H1 (cell line): Measurements from ENCODE around the gene BMX. TPM values are rescaled to one million over a fixed set of nuclear protein-coding genes. Genes with fewer than 3 reads are reported as not detected.

Experiments used
- CTCF ChIA-PET: fragments of 300-600 bp; sonication (Branson Sonifier 250); formaldehyde crosslinking; loops from one replicate; lab custom pipeline; 2021; ENCODE audit not compliant: partially characterized antibody; lab: Charles Lee
- POLR2A ChIA-PET: fragments of 300-600 bp; sonication (Branson Sonifier 250); formaldehyde crosslinking; loops from one replicate; lab custom pipeline; 2021; ENCODE audit warnings: inconsistent platforms; ENCODE audit not compliant: partially characterized antibody; lab: Charles Lee
- DNase-seq, 2 experiments: peaks; one replicate each; pipeline versions ENCODE4 v3.0.0 to v3.0.0-alpha.2; 2010 to 2022; ENCODE audit warnings: low spot score in 2 of 2, low read depth in 1 of 2, mixed read lengths in 1 of 2
- FAIRE-seq: peaks from 2 replicates; lab custom pipeline; 2011; peaks lifted over from hg19 to GRCh38; lab: Jason Lieb, UNC
- H2AFZ ChIP-seq: 2 replicates; pipeline ENCODE4 v1.8.1; 2012; ENCODE audit warnings: low read length, inconsistent platforms
- H2AK5ac ChIP-seq: 2 replicates; pipeline ENCODE4 v1.6.1; 2013; ENCODE audit warnings: low read depth, low read length
- H2BK120ac ChIP-seq: replicated peaks from 2 replicates; pipeline ENCODE3; 2013; ENCODE audit warnings: low read depth, low read length, inconsistent platforms
- H2BK12ac ChIP-seq: 2 replicates; pipeline ENCODE4 v1.6.1; 2013; ENCODE audit warnings: low read depth, low read length
- H2BK15ac ChIP-seq: 2 replicates; pipeline ENCODE4 v1.6.1; 2013; ENCODE audit warnings: low read length
- H2BK20ac ChIP-seq: 2 replicates; pipeline ENCODE4 v1.6.1; 2013; ENCODE audit warnings: low read length
- H2BK5ac ChIP-seq: 2 replicates; pipeline ENCODE4 v1.6.1; 2013; ENCODE audit warnings: low read depth, low read length
- H3K14ac ChIP-seq: 2 replicates; pipeline ENCODE4 v1.6.1; 2013; ENCODE audit warnings: inconsistent platforms; ENCODE audit not compliant: insufficient read length
- H3K18ac ChIP-seq: 2 replicates; pipeline ENCODE4 v1.6.1; 2013; ENCODE audit warnings: low read length; ENCODE audit errors: extremely low read depth
- H3K23ac ChIP-seq: 2 replicates; pipeline ENCODE4 v1.6.1; 2013; ENCODE audit warnings: inconsistent platforms; ENCODE audit not compliant: insufficient read length
- H3K23me2 ChIP-seq: 2 replicates; pipeline ENCODE4 v1.6.1; 2013; ENCODE audit warnings: low read depth, low read length
- H3K27ac ChIP-seq: 2 replicates; pipeline ENCODE4 v1.6.1; 2011; ENCODE audit warnings: low read depth, low read length, inconsistent platforms
- H3K27me3 ChIP-seq, 4 experiments: replicated peaks in 1 of 4; 1 replicate in 1 of 4; 2 replicates in 3 of 4; pipeline versions ENCODE4 v1.6.1 to v1.8.1; 2011 to 2013; ENCODE audit warnings: low read length in 3 of 4, mild to moderate bottlenecking in 3 of 4, inconsistent platforms in 2 of 4, mixed read lengths in 2 of 4, moderate library complexity in 1 of 4; ENCODE audit not compliant: control insufficient read depth in 3 of 4, insufficient read depth in 3 of 4; ENCODE audit errors: extremely low read depth in 1 of 4
- H3K36me3 ChIP-seq, 4 experiments: 2 replicates each; pipeline versions ENCODE4 v1.6.1 to v1.8.1; 2011 to 2013; ENCODE audit warnings: mild to moderate bottlenecking in 4 of 4, low read length in 3 of 4, moderate library complexity in 2 of 4, control low read depth in 1 of 4, inconsistent platforms in 1 of 4; ENCODE audit not compliant: insufficient read depth in 4 of 4, control insufficient read depth in 2 of 4
- H3K4ac ChIP-seq: replicated peaks from 2 replicates; pipeline ENCODE3; 2013; ENCODE audit warnings: low read length, low read depth, mixed read lengths, inconsistent platforms; ENCODE audit not compliant: insufficient read length
- H3K4me1 ChIP-seq, 4 experiments: replicated peaks in 1 of 4; 1 replicate in 1 of 4; 2 replicates in 3 of 4; pipeline versions ENCODE4 v1.6.1 to v1.8.1; 2011 to 2013; ENCODE audit warnings: low read length in 3 of 4, inconsistent platforms in 2 of 4, mixed read lengths in 1 of 4; ENCODE audit not compliant: insufficient read depth in 4 of 4, control insufficient read depth in 3 of 4
- H3K4me2 ChIP-seq, 2 experiments: 2 replicates each; pipeline versions ENCODE4 v1.6.1 to v1.8.1; 2011 to 2013; ENCODE audit warnings: low read depth in 2 of 2, low read length in 2 of 2, control low read depth in 1 of 2, inconsistent platforms in 1 of 2, mild to moderate bottlenecking in 1 of 2; ENCODE audit not compliant: insufficient read depth in 1 of 2
- H3K4me3 ChIP-seq, 4 experiments: fragments of 200-600, 300-600 bp in 1 of 4; sonication (generic), shearing (Covaris generic), sonication (Bioruptor Twin) in 1 of 4; 2 replicates each; pipeline versions ENCODE4 v1.5.1 to v1.8.1; 2011 to 2016; ENCODE audit warnings: low read length in 4 of 4, low read depth in 3 of 4, control low read depth in 2 of 4, inconsistent platforms in 2 of 4, mild to moderate bottlenecking in 2 of 4, mixed read lengths in 1 of 4, moderate library complexity in 1 of 4; ENCODE audit not compliant: insufficient read depth in 2 of 4; ENCODE audit errors: extremely low read depth in 1 of 4
- H3K56ac ChIP-seq: replicated peaks from 2 replicates; pipeline ENCODE3; 2013; ENCODE audit warnings: low read depth, mild to moderate bottlenecking, mixed read lengths, low read length, inconsistent platforms; ENCODE audit not compliant: insufficient read length
- H3K79me1 ChIP-seq: 2 replicates; pipeline ENCODE4 v1.6.1; 2013; ENCODE audit warnings: low read depth, low read length, control low read depth
- H3K79me2 ChIP-seq, 2 experiments: 2 replicates each; pipeline versions ENCODE4 v1.6.1 to v1.8.1; 2012 to 2013; ENCODE audit warnings: low read length in 2 of 2, mild to moderate bottlenecking in 2 of 2, inconsistent platforms in 1 of 2; ENCODE audit not compliant: insufficient read depth in 2 of 2, control insufficient read depth in 1 of 2
- H3K9ac ChIP-seq, 4 experiments: replicated peaks in 1 of 4; 1 replicate in 1 of 4; 2 replicates in 3 of 4; pipeline versions ENCODE4 v1.6.1 to v1.8.1; 2011 to 2013; ENCODE audit warnings: low read depth in 3 of 4, low read length in 3 of 4, control low read depth in 2 of 4, mild to moderate bottlenecking in 2 of 4, moderate library complexity in 2 of 4, inconsistent platforms in 1 of 4; ENCODE audit errors: extremely low read depth in 1 of 4
- H3K9me3 ChIP-seq, 2 experiments: 2 replicates each; pipeline versions ENCODE4 v1.6.1 to v1.8.1; 2012 to 2013; ENCODE audit warnings: mild to moderate bottlenecking in 2 of 2, moderate library complexity in 2 of 2, control low read depth in 1 of 2, inconsistent platforms in 1 of 2, low read depth in 1 of 2, low read length in 1 of 2, mixed read lengths in 1 of 2; ENCODE audit not compliant: insufficient read depth in 2 of 2
- H4K20me1 ChIP-seq, 2 experiments: replicated peaks in 1 of 2; 2 replicates each; pipeline versions ENCODE3 to v1.8.1; 2011 to 2013; ENCODE audit warnings: inconsistent platforms in 2 of 2, low read length in 2 of 2, mild to moderate bottlenecking in 1 of 2; ENCODE audit not compliant: insufficient read depth in 2 of 2, control insufficient read depth in 1 of 2
- H4K5ac ChIP-seq: 2 replicates; pipeline ENCODE4 v1.6.1; 2013; ENCODE audit warnings: low read length, low read depth, mixed read lengths, inconsistent platforms; ENCODE audit not compliant: insufficient read length
- H4K8ac ChIP-seq: 2 replicates; pipeline ENCODE4 v1.8.0; 2013; ENCODE audit warnings: mild to moderate bottlenecking, moderate library complexity, low read length, inconsistent platforms; ENCODE audit not compliant: insufficient read depth; ENCODE audit errors: extremely low read depth
- H4K91ac ChIP-seq: replicated peaks from 2 replicates; pipeline ENCODE3; 2013; ENCODE audit warnings: low read length, mixed read lengths, inconsistent platforms; ENCODE audit not compliant: insufficient read length
- SIRT6 ChIP-seq: IDR thresholded peaks from one replicate; pipeline ENCODE4 v1.7.1; 2012; ENCODE audit warnings: low read length, inconsistent platforms
- SP4 ChIP-seq: IDR thresholded peaks from 2 replicates; pipeline ENCODE4 v1.6.1; 2012; ENCODE audit warnings: low read length, inconsistent platforms
- TBP ChIP-seq: IDR thresholded peaks from 2 replicates; pipeline ENCODE4 v1.6.1; 2011; ENCODE audit warnings: low read depth, low read length, improper control_type of control experiment
- WGBS, 2 experiments: shearing (Covaris generic) in 1 of 2; methylation state at CpG; one replicate each; pipeline versions ENCODE4 v1.1.6 to v1.1.7; 2013 to 2015; ENCODE audit warnings: low lambda C conversion rate in 2 of 2, mixed read lengths in 2 of 2, inconsistent platforms in 1 of 2, low coverage in 1 of 2, missing lambda C conversion rate in 1 of 2; ENCODE audit not compliant: insufficient replicate concordance in 2 of 2, insufficient coverage in 1 of 2, insufficient read length in 1 of 2; ENCODE audit errors: extremely low coverage in 1 of 2, missing lambda C conversion rate in 1 of 2; 5-methylcytosine and 5-hydroxymethylcytosine counted together
- polyA plus RNA-seq, 7 experiments: library from polyadenylated mRNA; depleted of rRNA in 3 of 7; stranded (reverse) in 5 of 7; unstranded in 2 of 7; fragments of >200 nt in 5 of 7; fragments of 200-250 nt in 2 of 7; gene quantifications; 1 replicate in 5 of 7; 2 replicates in 1 of 7; 4 replicates in 1 of 7; pipeline versions ENCODE4 v1.2.1 to v1.2.3, GENCODE V29; 2011 to 2013; ENCODE audit warnings: missing spikeins in 2 of 7, mixed read lengths in 2 of 7
- total RNA-seq: library from RNA; stranded (reverse); fragmentation: NEBNext Ultra II Directional; extraction: Animal tissue kit (Norgen Biotek cat#: 25700); gene quantifications from 2 replicates; pipeline ENCODE4 v1.2.1, GENCODE V29; 2021

Gene BMX
- total and polyA plus RNA-seq, 2 of the 8 experiments (the other 6 are each of a cell fraction or from before 2014, with no cell fraction given) = not detected

DNA sequence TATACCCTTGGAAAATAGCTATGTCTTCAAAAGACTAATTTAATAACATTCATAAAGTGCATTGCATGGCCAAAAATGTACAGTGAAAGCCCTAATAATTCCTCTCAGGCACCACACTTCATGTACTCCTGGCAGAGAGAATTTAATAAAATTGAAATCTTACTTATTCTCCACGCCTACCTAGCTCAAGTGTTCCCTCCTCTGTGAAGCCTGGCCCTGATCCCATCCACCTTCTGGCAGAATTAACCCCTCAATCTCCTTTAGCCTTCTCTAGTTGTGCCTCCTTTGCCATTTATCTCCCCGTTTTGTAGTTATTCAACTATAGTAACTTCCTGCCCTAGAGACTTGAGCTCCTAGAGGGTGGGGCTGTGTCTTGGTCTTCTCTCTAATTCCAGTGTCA, 73.4 kb downstream of the BMX start:
- H3K4me2 ChIP-seq = no peak overlapping the region
- no peak overlapping the region for H4K8ac ChIP-seq
- 80% methylated on average over 2 of the region's 2 CpGs; no CpG with 5 or more reads in 1 of the 2 experiments for WGBS, 2 experiments
- no peak overlapping the region for H3K56ac ChIP-seq
- H3K18ac ChIP-seq = no peak overlapping the region
- H3K4me3 ChIP-seq = no peak overlapping the region
- no peaks in the 10 kb centered on the region for H3K79me2 ChIP-seq
- H3K27me3 ChIP-seq = no peaks in the 10 kb centered on the region
- H3K23me2 ChIP-seq = no peaks in the 10 kb centered on the region
- ChIA-PET CTCF (interaction anchor here (0.7 to 0.8 kb wide), 2 partner anchors 67 to 80 kb away, joined by 5 to 6 read pairs; partner anchors contain the start of gene PIR), POLR2A (interaction anchor here (0.7 kb wide), 1 partner anchor 216 kb away, joined by 3 read pairs; no protein-coding TSS in a partner anchor)
- H4K20me1 ChIP-seq = no peaks in the 10 kb centered on the region
- no peak overlapping the region for H3K27ac ChIP-seq
- no peak overlapping the region for H3K9ac ChIP-seq
- H3K14ac ChIP-seq = no peak overlapping the region
- no peak overlapping the region for H4K5ac ChIP-seq
- no peak overlapping the region for H2BK20ac ChIP-seq
- H3K9me3 ChIP-seq = no peaks in the 10 kb centered on the region
- H3K4me1 ChIP-seq = no peaks in the 10 kb centered on the region
- no peak for TF ChIP-seq SP4
- TF ChIP-seq SIRT6 = no peak
- TF ChIP-seq TBP = no peak
- no peak overlapping the region for H3K23ac ChIP-seq
- no peak overlapping the region for H3K4ac ChIP-seq
- no peak overlapping the region for H2BK5ac ChIP-seq
- H2BK120ac ChIP-seq = no peak overlapping the region
- H3K36me3 ChIP-seq = no peaks in the 10 kb centered on the region
- no peak overlapping the region for H2AK5ac ChIP-seq
- H4K91ac ChIP-seq = no peak overlapping the region
- no peak for DNase-seq
- no peak overlapping the region for H2BK12ac ChIP-seq
- H2AFZ ChIP-seq = no peak overlapping the region
- H3K79me1 ChIP-seq = no peaks in the 10 kb centered on the region
- FAIRE-seq = no peak
- H2BK15ac ChIP-seq = no peak overlapping the region
